Endodermal cell (in vitro differentiated cells): ENCODE results near the gene PBX2. TPM values are rescaled to one million over a fixed set of nuclear protein-coding genes. Genes with fewer than 3 reads are reported as not detected.

ENCODE experiments used
- DNase-seq: peaks from one replicate; pipeline ENCODE4 v3.0.0-alpha.2; 2017
- H3K27ac ChIP-seq: 2 replicates; pipeline ENCODE4 v1.5.1; 2013; ENCODE audit warnings: mild to moderate bottlenecking, low read depth, low read length, moderate library complexity
- H3K27me3 ChIP-seq: 2 replicates; pipeline ENCODE4 v1.6.1; 2013; ENCODE audit warnings: mild to moderate bottlenecking, low read length, moderate library complexity; ENCODE audit not compliant: insufficient read depth, control insufficient read depth, poor library complexity, severe bottlenecking
- H3K36me3 ChIP-seq: 2 replicates; pipeline ENCODE4 v1.7.0; 2013; ENCODE audit warnings: mild to moderate bottlenecking, low read length, moderate library complexity; ENCODE audit not compliant: control insufficient read depth, insufficient read depth
- H3K4me1 ChIP-seq: one replicate; pipeline ENCODE4 v1.7.0; 2013; ENCODE audit warnings: low read length; ENCODE audit not compliant: control insufficient read depth, insufficient read depth
- H3K4me3 ChIP-seq: 2 replicates; pipeline ENCODE4 v1.5.1; 2013; ENCODE audit warnings: mild to moderate bottlenecking, low read length, moderate library complexity
- H3K9ac ChIP-seq: 2 replicates; pipeline ENCODE4 v1.6.1; 2013; ENCODE audit warnings: mild to moderate bottlenecking, low read length, moderate library complexity; ENCODE audit not compliant: poor library complexity, severe bottlenecking; ENCODE audit errors: extremely low read depth
- H3K9me3 ChIP-seq: 2 replicates; pipeline ENCODE4 v1.6.1; 2013; ENCODE audit warnings: mild to moderate bottlenecking, low read length, moderate library complexity; ENCODE audit not compliant: control insufficient read depth
- H3K27ac Mint-ChIP-seq: 2 replicates; pipeline ENCODE4 v1.8.0; 2020; ENCODE audit warnings: mixed read lengths
- H3K27me3 Mint-ChIP-seq: 2 replicates; pipeline ENCODE4 v1.8.0; 2021; ENCODE audit warnings: mild to moderate bottlenecking, mixed read lengths; ENCODE audit not compliant: insufficient read depth
- H3K36me3 Mint-ChIP-seq: 2 replicates; pipeline ENCODE4 v1.8.0; 2020; ENCODE audit warnings: low read depth, mixed read lengths
- H3K4me1 Mint-ChIP-seq: 2 replicates; pipeline ENCODE4 v1.8.0; 2020; ENCODE audit warnings: mixed read lengths
- H3K4me3 Mint-ChIP-seq: 2 replicates; pipeline ENCODE4 v1.8.0; 2020; ENCODE audit warnings: mild to moderate bottlenecking, moderate library complexity, mixed read lengths
- H3K9me3 Mint-ChIP-seq: 2 replicates; pipeline ENCODE4 v1.8.0; 2020; ENCODE audit warnings: mild to moderate bottlenecking, mixed read lengths
- WGBS, 2 experiments: methylation state at CpG; one replicate each; pipeline versions ENCODE4 v1.1.5 to v1.1.7; 2013; ENCODE audit warnings: missing lambda C conversion rate in 2 of 2, mixed read lengths in 1 of 2; ENCODE audit not compliant: insufficient coverage in 1 of 2, insufficient read length in 1 of 2; 5-methylcytosine and 5-hydroxymethylcytosine counted together
- total RNA-seq, 2 donors: library from RNA; stranded (reverse); fragmentation: NEBNext Ultra II Directional in 1 of 2; extraction: Animal tissue kit (Norgen Biotek cat#: 25700) in 1 of 2; gene quantifications; 2 replicates in 1 of 2; 3 replicates in 1 of 2; pipeline ENCODE4 v1.2.1, GENCODE V29; 2021
- TF ChIP-seq, protein P1 (sequence below): fragments of 200-600 bp; sonication (generic); conservative IDR thresholded peaks from 2 replicates; pipeline ENCODE4 v1.5.0; 2021; ENCODE audit warnings: antibody characterized with exemption, mild to moderate bottlenecking

Gene PBX2
- total RNA-seq, 2 donors from 2014 or later = 246 to 263 TPM

DNA sequence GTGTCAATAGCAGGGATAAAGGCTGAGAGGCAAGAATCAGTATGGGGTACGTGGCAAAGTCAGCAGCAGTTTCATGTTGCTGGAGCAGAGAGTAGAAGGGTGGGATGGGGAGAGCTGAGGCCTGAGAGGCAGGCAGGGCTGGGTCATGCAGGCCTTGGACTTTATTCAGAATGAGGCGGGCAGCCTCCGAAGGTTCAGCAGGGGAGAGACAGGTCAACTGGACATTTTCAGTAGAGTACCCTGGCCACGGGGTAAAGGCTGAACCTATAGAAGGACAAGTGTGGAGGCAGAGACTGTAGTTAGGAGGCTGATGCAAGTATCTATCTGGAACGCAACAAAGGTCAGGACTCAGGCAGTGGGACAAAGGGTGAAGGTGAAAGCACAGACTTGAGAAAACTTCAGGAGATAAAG is 20.2 kb upstream of the PBX2 start:
- Histone ChIP-seq H3K9ac (no peak overlapping the region), H3K4me3 (no peak overlapping the region), H3K27ac (no peak overlapping the region), H3K36me3 (no peaks in the 10 kb centered on the region), H3K27me3 (peaks cover 3% of the 10 kb centered on the region), H3K9me3 (no peaks in the 10 kb centered on the region), H3K4me1 (no peaks in the 10 kb centered on the region)
- H3K9me3 Mint-ChIP-seq = peaks cover 3% of the 10 kb centered on the region
- H3K4me1 Mint-ChIP-seq = no peaks in the 10 kb centered on the region
- H3K4me3 Mint-ChIP-seq = no peak overlapping the region
- TF ChIP-seq, protein P1, sequence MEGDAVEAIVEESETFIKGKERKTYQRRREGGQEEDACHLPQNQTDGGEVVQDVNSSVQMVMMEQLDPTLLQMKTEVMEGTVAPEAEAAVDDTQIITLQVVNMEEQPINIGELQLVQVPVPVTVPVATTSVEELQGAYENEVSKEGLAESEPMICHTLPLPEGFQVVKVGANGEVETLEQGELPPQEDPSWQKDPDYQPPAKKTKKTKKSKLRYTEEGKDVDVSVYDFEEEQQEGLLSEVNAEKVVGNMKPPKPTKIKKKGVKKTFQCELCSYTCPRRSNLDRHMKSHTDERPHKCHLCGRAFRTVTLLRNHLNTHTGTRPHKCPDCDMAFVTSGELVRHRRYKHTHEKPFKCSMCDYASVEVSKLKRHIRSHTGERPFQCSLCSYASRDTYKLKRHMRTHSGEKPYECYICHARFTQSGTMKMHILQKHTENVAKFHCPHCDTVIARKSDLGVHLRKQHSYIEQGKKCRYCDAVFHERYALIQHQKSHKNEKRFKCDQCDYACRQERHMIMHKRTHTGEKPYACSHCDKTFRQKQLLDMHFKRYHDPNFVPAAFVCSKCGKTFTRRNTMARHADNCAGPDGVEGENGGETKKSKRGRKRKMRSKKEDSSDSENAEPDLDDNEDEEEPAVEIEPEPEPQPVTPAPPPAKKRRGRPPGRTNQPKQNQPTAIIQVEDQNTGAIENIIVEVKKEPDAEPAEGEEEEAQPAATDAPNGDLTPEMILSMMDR = no peak
- no peak overlapping the region for H3K27ac Mint-ChIP-seq
- WGBS, 2 experiments = 85 to 97% methylated on average over 5 of the region's 5 CpGs
- DNase-seq = no peak
- H3K36me3 Mint-ChIP-seq = no peaks in the 10 kb centered on the region
- H3K27me3 Mint-ChIP-seq = peaks cover 53% of the 10 kb centered on the region

DNA sequence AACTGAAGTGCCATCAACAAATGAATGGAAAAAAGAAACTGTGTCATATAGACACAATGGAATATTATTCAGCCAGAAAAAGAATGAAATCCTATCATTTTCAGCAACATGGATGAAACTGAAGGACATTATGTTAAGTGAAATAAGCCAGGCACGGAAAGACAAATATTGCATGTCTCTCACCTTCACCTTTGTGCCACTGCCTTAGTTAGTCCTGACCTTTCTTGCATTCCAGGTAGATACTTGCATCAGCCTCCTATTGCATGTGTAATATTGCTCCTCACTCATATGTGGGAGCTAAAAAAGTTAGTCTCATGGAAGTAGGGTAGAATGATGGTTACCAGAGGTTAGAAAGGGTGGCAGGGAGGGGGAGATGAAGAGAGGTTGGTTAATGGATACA is 19.0 kb upstream of the PBX2 start:
- WGBS, 2 experiments = 76 to 80% methylated on average over 1 of the region's 1 CpG
- no peaks in the 10 kb centered on the region for H3K4me1 ChIP-seq
- Mint-ChIP-seq H3K27ac (no peak overlapping the region), H3K4me3 (no peak overlapping the region), H3K9me3 (peaks cover 3% of the 10 kb centered on the region), H3K4me1 (no peaks in the 10 kb centered on the region), H3K27me3 (peaks cover 56% of the 10 kb centered on the region), H3K36me3 (no peaks in the 10 kb centered on the region)
- no peak overlapping the region for H3K27ac ChIP-seq
- DNase-seq = no peak
- H3K4me3 ChIP-seq = no peak overlapping the region
- no peak overlapping the region for H3K9ac ChIP-seq
- H3K27me3 ChIP-seq = peaks cover 3% of the 10 kb centered on the region
- H3K36me3 ChIP-seq = no peaks in the 10 kb centered on the region
- no peaks in the 10 kb centered on the region for H3K9me3 ChIP-seq
- TF ChIP-seq, protein P1 = no peak

DNA sequence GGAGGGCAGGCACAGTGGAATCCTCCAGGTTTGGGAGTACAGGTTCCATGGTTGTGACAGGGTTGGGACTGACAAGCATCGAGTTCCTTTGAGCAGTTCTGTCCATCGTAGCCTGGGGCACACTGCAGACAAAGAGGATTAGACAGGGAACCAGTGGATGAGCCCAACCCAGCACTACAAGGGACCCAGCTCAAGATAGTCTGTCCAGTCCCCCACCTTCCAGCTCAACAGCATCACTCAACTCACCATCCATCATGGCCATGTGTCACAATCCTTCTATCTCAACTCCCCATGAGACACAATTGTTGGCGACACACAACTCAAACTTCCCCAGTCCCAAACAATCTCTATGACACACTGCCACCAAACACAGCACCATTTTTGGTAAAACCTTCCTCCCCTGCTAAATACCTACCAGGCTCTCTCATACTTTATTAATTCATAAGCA is 14.3 kb upstream of the PBX2 start:
- Histone ChIP-seq H3K9ac (no peak overlapping the region), H3K4me1 (no peaks in the 10 kb centered on the region), H3K9me3 (no peaks in the 10 kb centered on the region), H3K4me3 (no peak overlapping the region), H3K36me3 (no peaks in the 10 kb centered on the region), H3K27me3 (peaks cover 3% of the 10 kb centered on the region), H3K27ac (no peak overlapping the region)
- Mint-ChIP-seq H3K4me1 (no peaks in the 10 kb centered on the region), H3K36me3 (no peaks in the 10 kb centered on the region), H3K27me3 (peaks cover 45% of the 10 kb centered on the region), H3K27ac (no peak overlapping the region), H3K4me3 (no peak overlapping the region), H3K9me3 (peaks cover 3% of the 10 kb centered on the region)
- WGBS, 2 experiments = 78 to 93% methylated on average over 3 of the region's 3 CpGs
- TF ChIP-seq, protein P1 = no peak
- DNase-seq = no peak
